GM18498 (cell line): Measurements from ENCODE around the gene RAB21.
A peak's percentile ranks its signal among the peaks of the same experiment; 100 is the strongest.
"Not testable (repeated sequence)": the region's sequence is repeated elsewhere in the genome, so short reads cannot be mapped to it uniquely, and the experiment has no call there.

Experiments
- ATAC-seq: cut with Tn5 transposase; IDR thresholded peaks from one replicate; pipeline ENCODE4 v1.9.1; 2021; ENCODE audit warnings: mild to moderate bottlenecking, moderate library complexity; ENCODE audit not compliant: unreplicated experiment

Gene RAB21

GRCh38 chr12:71795901-71796300, 41.2 kb downstream of the RAB21 start:
- ATAC-seq = no peak

GRCh38 chr12:71797531-71797930, 42.9 kb downstream of the RAB21 start:
- ATAC-seq = no peak

GRCh38 chr12:71799106-71799505, 44.4 kb downstream of the RAB21 start:
- no peak for ATAC-seq

- ATAC-seq = no peak
Observed at GRCh38 chr12:71800177-71800576, 45.5 kb downstream of the RAB21 start.

- ATAC-seq = no peak
Observed at GRCh38 chr12:71804505-71804904, 49.8 kb downstream of the RAB21 start.

- ATAC-seq = no peak
Observed at GRCh38 chr12:71810921-71811320, 56.3 kb downstream of the RAB21 start.

- ATAC-seq = not testable (repeated sequence)
Observed at GRCh38 chr12:71815242-71815641, 60.6 kb downstream of the RAB21 start.

- not testable (repeated sequence) for ATAC-seq
Observed at GRCh38 chr12:71822088-71822487, 67.4 kb downstream of the RAB21 start.

- no peak for ATAC-seq
Observed at GRCh38 chr12:71828813-71829212, 74.2 kb downstream of the RAB21 start.

GRCh38 chr12:71837356-71837755, 82.7 kb downstream of the RAB21 start:
- ATAC-seq = no peak

- no peak for ATAC-seq
Observed at GRCh38 chr12:71838231-71838630, 83.6 kb downstream of the RAB21 start.

- ATAC-seq = no peak
Observed at GRCh38 chr12:71838676-71839075, 84.0 kb downstream of the RAB21 start.

GRCh38 chr12:71840231-71840847, 85.7 kb downstream of the RAB21 start:
- no peak for ATAC-seq

GRCh38 chr12:71846322-71846940, 91.8 kb downstream of the RAB21 start:
- ATAC-seq = peak; percentile 51

GRCh38 chr12:71848212-71848611, 93.5 kb downstream of the RAB21 start:
- ATAC-seq = peak; percentile 63

- no peak for ATAC-seq
Observed at GRCh38 chr12:71849109-71849851, 94.6 kb downstream of the RAB21 start.
